ENCODE data around the gene RHEB. TPM values are rescaled to one million over a fixed set of nuclear protein-coding genes. Genes with fewer than 3 reads are reported as not detected.
A peak's percentile ranks its signal among the peaks of the same experiment; 100 is the strongest.

The RHEB gene
- total and polyA plus RNA-seq, 2 experiments from 2014 or later = 101 to 239 TPM

- Histone ChIP-seq H4K20me1 (replicated peaks; ENCODE audit: insufficient read depth) (peaks cover 32% of the 10 kb centered on the region), H3K4me2 (peak overlapping the region; percentile 84), H3K27me3 (ENCODE audit: insufficient read depth) (peaks cover 15% of the 10 kb centered on the region), H3F3A (replicated peaks; ENCODE audit: low read depth) (peaks cover 11% of the 10 kb centered on the region; the same call in 1 of the 2 replicates), H2AFZ (peak overlapping the region; percentile 96), H3K4me1 (ENCODE audit: insufficient read depth) (peaks cover 21% of the 10 kb centered on the region), H3K27ac (ENCODE audit: low read depth) (peak overlapping the region; percentile 92), H3K36me3 (ENCODE audit: insufficient read depth) (no peaks in the 10 kb centered on the region), H3K79me2 (replicated peaks; ENCODE audit: insufficient read depth) (peaks cover 33% of the 10 kb centered on the region), H3K9me2 (ENCODE audit: insufficient read depth) (no peaks in the 10 kb centered on the region), H3K4me3 (peak overlapping the region; percentile 64)
- H3K4me3 Mint-ChIP-seq = peak overlapping the region; percentile 82
- TF ChIP-seq ZNF462 (CRISPR knock-in tag; IDR thresholded peaks at IDR 0.05) = no peak
- no peak for TF ChIP-seq POLR2AphosphoS5 (IDR thresholded peaks at IDR 0.05; ENCODE audit: low read depth)
- no peak for TF ChIP-seq ETS1 (IDR thresholded peaks at IDR 0.05)
- TF ChIP-seq NANOG (IDR thresholded peaks at IDR 0.05; ENCODE audit: borderline replicate concordance) = no peak
- TF ChIP-seq EZH2 (IDR thresholded peaks at IDR 0.05; ENCODE audit: low read depth, unreplicated experiment) = no peak
- TF ChIP-seq REST (IDR thresholded peaks at IDR 0.05; ENCODE audit: unreplicated experiment) = no peak
- TF ChIP-seq CREB1 (CRISPR knock-in tag; IDR thresholded peaks at IDR 0.05; ENCODE audit: low read depth) = no peak
- no peak for TF ChIP-seq CTCF (conservative IDR thresholded peaks at IDR 0.05; ENCODE audit: low read depth in 2 of 2)
- no peak for TF ChIP-seq JUNB (IDR thresholded peaks at IDR 0.05; ENCODE audit: unreplicated experiment)
- no peak for TF ChIP-seq EZH2phosphoT487 (IDR thresholded peaks at IDR 0.05; ENCODE audit: unreplicated experiment)
- TF ChIP-seq STAT1 (IDR thresholded peaks at IDR 0.05; ENCODE audit: unreplicated experiment) = no peak
- no peak for TF ChIP-seq ZNF331 (CRISPR knock-in tag; IDR thresholded peaks at IDR 0.05; ENCODE audit: low read depth)
- no peak for TF ChIP-seq ZNF114 (CRISPR knock-in tag; IDR thresholded peaks at IDR 0.05)
- H3K27me3 Mint-ChIP-seq (ENCODE audit: insufficient read depth, low read depth, poor library complexity) = peaks cover 28% of the 10 kb centered on the region
- DNase-seq (ENCODE audit: low spot score) = peak; percentile 70
- peaks cover 8% of the 10 kb centered on the region; the same call in 2 of the 3 replicates for H3K9me3 Mint-ChIP-seq
- 0 out of 3 replicates have a peak, but pooled peaks cover 4% of the 10 kb centered on the region for H3K36me3 Mint-ChIP-seq (ENCODE audit: low read depth)
- ATAC-seq = peak; percentile 39
- H3K27ac Mint-ChIP-seq = peak overlapping the region; percentile 98
- H3K4me1 Mint-ChIP-seq = peaks cover 24% of the 10 kb centered on the region
Measured at GRCh38 chr7:151520419-151521261, 945 bp upstream of the RHEB start.

Measured in GM23338 (cell line).